NT2/D1 (cell line): ENCODE results near the gene GOLGA1.

Experiments used
- DNase-seq: peaks from one replicate; pipeline ENCODE4 v3.0.0-alpha.2; 2011; ENCODE audit warnings: low read depth, low spot score
- H3K27me3 ChIP-seq: 2 replicates; pipeline ENCODE4 v1.6.0; 2011; ENCODE audit warnings: mild to moderate bottlenecking; ENCODE audit not compliant: insufficient read length, insufficient read depth
- H3K36me3 ChIP-seq: 2 replicates; pipeline ENCODE4 v1.6.1; 2011; ENCODE audit warnings: mild to moderate bottlenecking, low read length, mixed read lengths; ENCODE audit not compliant: insufficient read depth, insufficient read length
- H3K4me1 ChIP-seq: 2 replicates; pipeline ENCODE4 v1.5.1; 2011; ENCODE audit not compliant: insufficient read depth, insufficient read length
- H3K4me3 ChIP-seq: 2 replicates; pipeline ENCODE4 v1.5.1; 2011; ENCODE audit warnings: low read depth; ENCODE audit not compliant: insufficient read length
- H3K9ac ChIP-seq: 2 replicates; pipeline ENCODE4 v1.6.0; 2011; ENCODE audit warnings: low read depth; ENCODE audit not compliant: insufficient read length
- H3K9me3 ChIP-seq: 2 replicates; pipeline ENCODE4 v1.5.1; 2011; ENCODE audit warnings: mild to moderate bottlenecking, low read length; ENCODE audit not compliant: insufficient read depth
- SUZ12 ChIP-seq: IDR thresholded peaks from 2 replicates; pipeline ENCODE4 v1.6.1; 2011; ENCODE audit not compliant: insufficient read length, insufficient read depth; ENCODE audit errors: extremely low read depth
- YY1 ChIP-seq: IDR thresholded peaks from 2 replicates; pipeline ENCODE4 v1.6.1; 2011; ENCODE audit not compliant: insufficient read length, insufficient read depth
- ZNF274 ChIP-seq: IDR thresholded peaks from 2 replicates; pipeline ENCODE4 v1.6.1; 2011; ENCODE audit warnings: mild to moderate bottlenecking, low read depth, low read length

Gene GOLGA1

DNA sequence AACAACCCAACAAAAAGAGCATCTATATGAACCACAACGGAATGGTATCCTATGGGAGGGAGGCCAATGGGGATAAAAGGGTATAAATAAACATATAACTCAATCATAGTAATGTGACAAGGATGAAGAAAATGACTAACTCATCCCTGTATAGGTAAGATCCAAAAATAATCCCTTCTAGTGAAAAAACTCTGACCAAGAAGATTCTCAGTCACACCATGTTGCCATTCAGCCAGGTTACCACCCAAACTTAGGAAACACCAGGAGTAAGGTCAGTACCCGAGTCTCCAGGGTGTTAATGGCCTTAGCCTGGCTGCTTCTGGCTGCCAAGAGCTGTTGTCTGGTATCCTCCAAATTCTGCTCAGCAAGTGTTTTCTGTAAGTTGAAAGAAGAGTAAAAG is 32.8 kb downstream of the GOLGA1 start:
- no peak overlapping the region for H3K4me3 ChIP-seq
- H3K4me1 ChIP-seq: no peaks in the 10 kb centered on the region
- TF ChIP-seq YY1 (no peak), ZNF274 (no peak), SUZ12 (no peak)
- H3K9me3 ChIP-seq: no peaks in the 10 kb centered on the region
- H3K9ac ChIP-seq: no peak overlapping the region
- no peaks in the 10 kb centered on the region for H3K27me3 ChIP-seq
- peaks cover 5% of the 10 kb centered on the region for H3K36me3 ChIP-seq
- no peak for DNase-seq

DNA sequence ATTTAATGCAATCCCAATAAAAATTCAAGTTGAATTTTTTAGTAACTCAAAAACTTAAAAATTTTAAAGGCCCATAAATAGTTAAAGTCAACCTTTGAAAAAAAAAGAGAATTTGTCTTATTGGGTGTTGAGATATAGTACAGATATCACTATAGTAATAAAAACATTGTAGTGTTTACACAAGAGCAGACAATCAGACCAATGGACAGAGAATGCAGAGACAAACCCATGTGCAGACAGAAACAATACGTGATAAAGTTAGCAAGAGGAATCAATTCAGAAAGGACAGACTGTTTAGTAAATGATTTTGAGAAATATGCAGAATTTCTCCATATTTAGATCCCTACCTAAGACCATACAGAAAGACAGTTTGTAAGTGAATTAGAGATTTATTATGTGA is 33.9 kb downstream of the GOLGA1 start:
- H3K4me3 ChIP-seq: no peak overlapping the region
- DNase-seq: no peak
- H3K36me3 ChIP-seq: peaks cover 5% of the 10 kb centered on the region
- TF ChIP-seq SUZ12 (no peak), YY1 (no peak), ZNF274 (no peak)
- H3K9me3 ChIP-seq: no peaks in the 10 kb centered on the region
- no peaks in the 10 kb centered on the region for H3K27me3 ChIP-seq
- H3K4me1 ChIP-seq: no peaks in the 10 kb centered on the region
- H3K9ac ChIP-seq: no peak overlapping the region

- H3K4me3 ChIP-seq: no peak overlapping the region
- H3K9ac ChIP-seq: no peak overlapping the region
- no peak for DNase-seq
- H3K9me3 ChIP-seq: no peaks in the 10 kb centered on the region
- TF ChIP-seq YY1 (no peak), SUZ12 (no peak), ZNF274 (no peak)
- H3K27me3 ChIP-seq: no peaks in the 10 kb centered on the region
- peaks cover 17% of the 10 kb centered on the region for H3K36me3 ChIP-seq
- H3K4me1 ChIP-seq: peaks cover 2% of the 10 kb centered on the region
These were observed 41.0 kb downstream of the GOLGA1 start for GRCh38 chr9:124899845-124900244.

- Histone ChIP-seq H3K9ac (no peak overlapping the region), H3K9me3 (no peaks in the 10 kb centered on the region)
These were observed 43.1 kb downstream of the GOLGA1 start for GRCh38 chr9:124897570-124898460.

DNA sequence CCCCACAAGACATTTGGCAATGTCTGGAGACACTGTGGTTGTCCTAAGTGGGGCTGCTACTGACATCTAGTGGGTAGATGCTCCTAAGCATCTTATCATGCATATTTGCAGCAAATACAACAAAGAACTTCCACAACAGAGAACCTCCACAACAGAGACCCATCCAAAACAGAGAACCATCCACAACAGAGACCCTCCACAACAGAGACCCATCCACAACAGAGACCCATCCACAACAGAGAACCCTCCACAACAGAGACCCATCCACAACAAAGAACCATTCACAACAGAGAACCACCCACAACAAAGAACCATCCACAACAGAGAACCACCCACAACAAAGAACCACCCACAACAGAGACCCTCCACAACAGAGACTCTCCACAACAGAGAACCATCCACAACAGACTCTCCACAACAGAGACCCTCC is 46.1 kb downstream of the GOLGA1 start:
- Histone ChIP-seq H3K4me1 (no peaks in the 10 kb centered on the region), H3K27me3 (no peaks in the 10 kb centered on the region), H3K4me3 (no peak overlapping the region), H3K9me3 (no peaks in the 10 kb centered on the region), H3K9ac (no peak overlapping the region), H3K36me3 (peaks cover 36% of the 10 kb centered on the region)
- no peak for TF ChIP-seq YY1
- no peak for TF ChIP-seq SUZ12
- TF ChIP-seq ZNF274: no peak
- peak; percentile 44 for DNase-seq

More at GRCh38 chr9:124897570-124898460, 43.1 kb downstream of the GOLGA1 start:
- peaks cover 23% of the 10 kb centered on the region for H3K36me3 ChIP-seq
- H3K4me1 ChIP-seq: peaks cover 2% of the 10 kb centered on the region
- H3K4me3 ChIP-seq: no peak overlapping the region
- TF ChIP-seq YY1 (no peak), ZNF274 (no peak), SUZ12 (no peak)
- DNase-seq: no peak
- no peaks in the 10 kb centered on the region for H3K27me3 ChIP-seq

DNA sequence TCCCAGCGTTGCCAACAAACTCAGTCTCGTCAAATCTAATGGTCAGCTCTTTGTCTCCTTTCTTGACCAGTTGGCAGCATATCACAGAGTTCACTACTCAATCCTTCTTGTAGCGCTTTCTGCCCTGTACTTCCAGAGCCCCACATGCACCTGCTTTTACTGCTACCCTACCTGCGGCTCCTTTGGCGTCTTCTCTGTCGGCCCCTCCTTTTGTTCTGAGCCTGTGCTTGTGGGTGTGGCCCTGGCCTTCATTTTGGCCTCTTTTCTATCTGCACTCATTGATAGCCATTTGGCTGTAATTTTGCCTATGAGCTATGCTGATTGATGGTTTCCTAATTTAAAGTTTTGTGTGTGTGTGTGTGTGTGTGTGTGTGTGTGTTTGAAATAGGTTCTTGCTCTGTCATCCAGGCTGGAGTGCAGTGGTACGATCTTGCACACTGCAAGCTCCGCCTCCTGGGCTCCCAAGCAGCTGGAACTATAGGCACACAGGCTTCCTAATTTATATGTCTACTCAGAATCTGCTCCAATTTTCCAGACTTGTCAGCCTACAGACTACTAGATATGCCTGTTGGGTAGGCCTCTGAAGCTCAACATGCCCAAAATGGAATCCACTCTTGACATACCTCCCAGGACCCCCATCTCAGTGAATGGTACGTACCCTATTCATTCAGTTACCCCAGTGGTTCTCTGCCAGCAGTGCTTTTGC is 46.7 kb downstream of the GOLGA1 start:
- no peaks in the 10 kb centered on the region for H3K4me1 ChIP-seq
- no peak for TF ChIP-seq ZNF274
- TF ChIP-seq SUZ12: no peak
- no peak for TF ChIP-seq YY1
- no peak overlapping the region for H3K4me3 ChIP-seq
- H3K9me3 ChIP-seq: no peaks in the 10 kb centered on the region
- peaks cover 38% of the 10 kb centered on the region for H3K36me3 ChIP-seq
- no peak for DNase-seq
- no peak overlapping the region for H3K9ac ChIP-seq
- H3K27me3 ChIP-seq: no peaks in the 10 kb centered on the region

DNA sequence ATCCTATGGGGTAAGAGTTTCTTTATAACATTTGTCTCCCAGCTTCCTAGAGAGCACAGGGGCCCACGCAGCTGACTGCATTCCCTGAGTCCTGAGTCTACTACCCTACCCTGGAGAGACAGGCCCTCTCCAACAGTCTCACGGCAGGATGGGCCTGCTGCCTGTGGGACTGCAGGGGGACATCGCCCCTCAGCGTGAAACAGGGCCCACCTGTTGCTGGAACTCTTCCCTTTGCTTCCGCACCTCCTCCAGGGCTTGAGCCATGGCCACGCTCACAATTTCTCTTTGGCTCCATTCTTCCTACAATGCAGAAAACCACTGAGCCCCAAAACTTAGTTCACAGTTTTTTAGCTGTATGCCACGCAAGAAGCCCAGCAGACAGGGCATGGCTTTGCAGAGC is 50.7 kb downstream of the GOLGA1 start:
- Histone ChIP-seq H3K9me3 (no peaks in the 10 kb centered on the region), H3K4me1 (peaks cover 3% of the 10 kb centered on the region), H3K9ac (no peak overlapping the region), H3K36me3 (peaks cover 36% of the 10 kb centered on the region), H3K27me3 (no peaks in the 10 kb centered on the region), H3K4me3 (no peak overlapping the region)
- TF ChIP-seq ZNF274 (no peak), SUZ12 (no peak), YY1 (no peak)
- no peak for DNase-seq
